ENCODE results near the gene NUDCD3.

DNA sequence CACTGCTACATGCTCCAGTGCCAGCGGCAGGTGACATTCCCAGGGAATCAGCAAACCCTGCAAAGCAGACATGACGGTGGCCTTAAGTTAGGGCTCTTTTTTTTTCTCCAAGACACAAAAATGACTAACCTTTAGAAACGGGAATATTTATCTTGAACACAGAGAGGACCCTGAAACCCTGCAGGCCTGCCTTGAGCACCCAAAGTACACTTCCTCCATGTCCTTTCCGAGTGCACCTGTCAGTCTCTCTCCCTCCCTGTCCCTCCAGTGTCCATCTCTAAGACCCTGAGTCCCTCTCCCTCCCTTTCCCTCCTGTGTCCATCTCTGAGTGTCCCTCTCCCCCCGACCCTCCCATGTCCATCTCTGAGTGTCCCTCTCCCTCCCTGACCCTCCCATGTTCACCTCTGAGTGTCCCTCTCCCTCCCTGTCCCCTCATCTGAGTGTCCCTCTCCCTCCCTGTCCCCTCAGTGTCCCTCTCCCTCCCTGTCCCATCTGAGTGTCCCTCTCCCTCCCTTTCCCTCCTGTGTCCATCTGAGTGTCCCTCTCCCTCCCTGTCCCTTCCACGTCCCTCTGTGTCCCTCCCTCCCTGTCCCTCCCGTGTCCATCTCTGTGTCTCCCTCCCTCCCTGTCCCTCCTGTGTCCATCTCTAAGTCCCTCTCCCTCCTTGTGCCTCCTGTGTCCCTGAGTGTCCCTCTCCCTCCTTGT lies 113.9 kb downstream of the NUDCD3 start:
- no peak for TF ChIP-seq EZH2phosphoT487 (IDR thresholded peaks at IDR 0.05; ENCODE audit: unreplicated experiment)
- no peak for TF ChIP-seq EZH2 (IDR thresholded peaks at IDR 0.05; ENCODE audit: low read depth, unreplicated experiment)
